Loucy (cell line): ENCODE results near the gene EGFL7.

Experiments
- H2AFZ ChIP-seq: fragments of 200-600 bp; sonication (generic); 2 replicates; pipeline ENCODE4 v1.6.0; 2016; ENCODE audit warnings: antibody characterized with exemption, mild to moderate bottlenecking, low read length, moderate library complexity
- H3F3A ChIP-seq: fragments of 200-600 bp; 2 replicates; pipeline ENCODE4 v1.6.0; 2016; ENCODE audit warnings: antibody characterized with exemption, low read depth, mild to moderate bottlenecking
- H3K27me3 ChIP-seq: fragments of 200-600 bp; sonication (generic); 2 replicates; pipeline ENCODE4 v1.6.1; 2014; ENCODE audit warnings: low read length, mild to moderate bottlenecking; ENCODE audit not compliant: insufficient read depth, poor library complexity, severe bottlenecking
- H3K36me3 ChIP-seq: fragments of 200-600 bp; sonication (generic); 2 replicates; pipeline ENCODE4 v1.6.1; 2016; ENCODE audit warnings: low read length; ENCODE audit not compliant: insufficient read depth
- H3K4me1 ChIP-seq: fragments of 200-600 bp; sonication (generic); 2 replicates; pipeline ENCODE4 v1.5.1; 2014; ENCODE audit warnings: low read length, mild to moderate bottlenecking; ENCODE audit not compliant: insufficient read depth, poor library complexity, severe bottlenecking
- H3K4me2 ChIP-seq: fragments of 200-600 bp; sonication (generic); 2 replicates; pipeline ENCODE4 v1.6.0; 2014; ENCODE audit warnings: antibody characterized with exemption, low read length, low read depth, mild to moderate bottlenecking; ENCODE audit not compliant: poor library complexity, severe bottlenecking
- H3K4me3 ChIP-seq: fragments of 200-600 bp; sonication (generic); 2 replicates; pipeline ENCODE4 v1.5.1; 2014; ENCODE audit warnings: low read length, mild to moderate bottlenecking, mixed read lengths; ENCODE audit not compliant: poor library complexity, severe bottlenecking
- H3K79me2 ChIP-seq: fragments of 200-600 bp; sonication (generic); 2 replicates; pipeline ENCODE4 v1.6.1; 2014; ENCODE audit warnings: low read length; ENCODE audit not compliant: insufficient read depth
- H3K9ac ChIP-seq: fragments of 200-600 bp; sonication (generic); 2 replicates; pipeline ENCODE4 v1.6.0; 2014; ENCODE audit warnings: mild to moderate bottlenecking, low read depth, low read length, moderate library complexity; ENCODE audit not compliant: poor library complexity, severe bottlenecking
- H3K9me2 ChIP-seq: fragments of 200-600 bp; sonication (generic); replicated peaks from 2 replicates; pipeline ENCODE4 v1.6.1; 2016; ENCODE audit warnings: low read depth, low read length, mixed read lengths
- H3K9me3 ChIP-seq: fragments of 200-600 bp; sonication (generic); 2 replicates; pipeline ENCODE4 v1.6.1; 2014; ENCODE audit warnings: mild to moderate bottlenecking, antibody characterized with exemption, low read length, low read depth; ENCODE audit not compliant: insufficient read depth
- H4K20me1 ChIP-seq: fragments of 200-600 bp; sonication (generic); 2 replicates; pipeline ENCODE4 v1.6.0; 2014; ENCODE audit warnings: antibody characterized with exemption, low read length, mild to moderate bottlenecking; ENCODE audit not compliant: insufficient read depth, poor library complexity, severe bottlenecking
- EZH2phosphoT487 ChIP-seq: fragments of 200-600 bp; IDR thresholded peaks from 2 replicates; pipeline ENCODE4 v1.6.1; 2018; ENCODE audit warnings: antibody characterized with exemption, mild to moderate bottlenecking, moderate library complexity, borderline replicate concordance
- TF ChIP-seq, protein P1 (sequence below): fragments of 200-600 bp; sonication (generic); conservative IDR thresholded peaks from 2 replicates; pipeline ENCODE4 v1.5.1; 2014; ENCODE audit warnings: mild to moderate bottlenecking, antibody characterized with exemption, low read length

Gene EGFL7

DNA sequence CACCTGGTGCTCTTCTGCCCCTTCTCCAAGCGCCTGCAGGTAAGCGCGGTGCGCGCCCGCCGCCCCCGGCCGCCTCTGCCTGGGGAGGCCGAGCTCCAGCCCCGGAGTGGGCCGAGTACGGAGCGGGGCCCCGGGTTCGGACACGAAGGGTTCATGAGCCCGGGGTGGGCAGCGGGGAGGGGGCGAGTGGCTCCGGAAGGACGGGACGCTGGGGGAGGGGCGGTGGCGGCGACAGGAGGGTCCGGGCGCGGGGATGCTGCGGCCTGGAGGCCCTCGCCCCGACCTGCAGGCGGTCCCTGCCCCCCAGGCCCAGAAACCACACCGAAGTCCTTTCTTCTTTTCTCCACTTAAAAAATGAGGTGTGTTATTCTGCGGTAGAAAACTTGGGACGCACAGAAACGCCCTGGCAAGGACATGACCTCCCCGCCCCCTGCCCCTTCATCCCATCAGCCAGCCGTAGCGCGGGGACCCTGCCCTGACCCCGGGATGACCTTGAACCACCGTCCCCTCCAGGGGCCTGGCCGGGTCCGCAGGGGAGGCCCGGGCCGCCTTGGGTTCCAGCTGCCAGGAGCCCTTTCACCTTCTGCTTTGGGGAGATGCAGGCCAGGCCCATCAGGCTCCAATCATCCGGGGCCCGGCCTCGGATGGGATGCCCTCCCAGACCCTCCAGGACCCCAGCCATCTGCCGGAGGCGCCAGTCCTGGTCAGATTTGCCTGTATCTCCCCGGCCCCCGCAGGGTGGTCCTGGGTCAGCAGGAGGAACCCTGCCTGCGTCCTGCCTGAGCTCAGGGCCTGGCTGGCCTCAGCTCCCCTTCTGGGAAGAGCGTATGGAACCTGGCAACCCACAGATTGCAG, 50.2 kb downstream of the EGFL7 start:
- no peaks in the 10 kb centered on the region for H3K79me2 ChIP-seq
- TF ChIP-seq EZH2phosphoT487 = no peak
- TF ChIP-seq, protein P1, sequence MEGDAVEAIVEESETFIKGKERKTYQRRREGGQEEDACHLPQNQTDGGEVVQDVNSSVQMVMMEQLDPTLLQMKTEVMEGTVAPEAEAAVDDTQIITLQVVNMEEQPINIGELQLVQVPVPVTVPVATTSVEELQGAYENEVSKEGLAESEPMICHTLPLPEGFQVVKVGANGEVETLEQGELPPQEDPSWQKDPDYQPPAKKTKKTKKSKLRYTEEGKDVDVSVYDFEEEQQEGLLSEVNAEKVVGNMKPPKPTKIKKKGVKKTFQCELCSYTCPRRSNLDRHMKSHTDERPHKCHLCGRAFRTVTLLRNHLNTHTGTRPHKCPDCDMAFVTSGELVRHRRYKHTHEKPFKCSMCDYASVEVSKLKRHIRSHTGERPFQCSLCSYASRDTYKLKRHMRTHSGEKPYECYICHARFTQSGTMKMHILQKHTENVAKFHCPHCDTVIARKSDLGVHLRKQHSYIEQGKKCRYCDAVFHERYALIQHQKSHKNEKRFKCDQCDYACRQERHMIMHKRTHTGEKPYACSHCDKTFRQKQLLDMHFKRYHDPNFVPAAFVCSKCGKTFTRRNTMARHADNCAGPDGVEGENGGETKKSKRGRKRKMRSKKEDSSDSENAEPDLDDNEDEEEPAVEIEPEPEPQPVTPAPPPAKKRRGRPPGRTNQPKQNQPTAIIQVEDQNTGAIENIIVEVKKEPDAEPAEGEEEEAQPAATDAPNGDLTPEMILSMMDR = no peak
- H3K9me3 ChIP-seq = no peaks in the 10 kb centered on the region
- no peaks in the 10 kb centered on the region for H4K20me1 ChIP-seq
- no peak overlapping the region for H3K4me2 ChIP-seq
- H3K36me3 ChIP-seq = no peaks in the 10 kb centered on the region
- no peaks in the 10 kb centered on the region for H3K9me2 ChIP-seq
- no peak overlapping the region for H3K9ac ChIP-seq
- no peaks in the 10 kb centered on the region for H3K4me1 ChIP-seq
- H3K4me3 ChIP-seq = no peak overlapping the region
- no peak overlapping the region for H2AFZ ChIP-seq
- no peaks in the 10 kb centered on the region for H3K27me3 ChIP-seq
- H3F3A ChIP-seq = no peaks in the 10 kb centered on the region

DNA sequence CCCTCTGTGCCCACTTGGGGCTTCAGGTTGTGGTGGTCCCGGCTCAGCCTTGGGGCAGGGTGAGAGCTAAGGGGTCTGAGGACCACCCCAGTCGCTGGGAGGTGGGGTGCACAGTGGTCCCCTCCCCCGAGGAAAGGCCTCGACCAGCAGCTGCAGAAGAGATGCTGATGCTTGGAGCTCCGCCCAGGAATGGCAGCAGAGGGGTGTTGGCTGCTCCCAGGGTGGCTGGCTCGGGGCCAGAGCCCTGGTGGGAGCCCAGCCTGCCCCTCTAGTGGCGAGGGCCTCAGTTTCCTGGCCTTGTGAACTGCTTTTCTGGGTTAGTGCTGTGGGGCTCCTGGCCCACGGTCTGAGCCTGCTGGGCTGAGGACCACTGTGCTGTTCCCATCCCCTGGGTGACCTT, 50.8 kb downstream of the EGFL7 start:
- H4K20me1 ChIP-seq = no peaks in the 10 kb centered on the region
- no peak overlapping the region for H2AFZ ChIP-seq
- no peaks in the 10 kb centered on the region for H3K9me2 ChIP-seq
- no peaks in the 10 kb centered on the region for H3K36me3 ChIP-seq
- TF ChIP-seq, protein P1 = no peak
- no peak for TF ChIP-seq EZH2phosphoT487
- no peak overlapping the region for H3K4me2 ChIP-seq
- no peaks in the 10 kb centered on the region for H3K27me3 ChIP-seq
- H3K79me2 ChIP-seq = no peaks in the 10 kb centered on the region
- no peak overlapping the region for H3K9ac ChIP-seq
- no peaks in the 10 kb centered on the region for H3K9me3 ChIP-seq
- no peaks in the 10 kb centered on the region for H3F3A ChIP-seq
- no peak overlapping the region for H3K4me3 ChIP-seq
- H3K4me1 ChIP-seq = no peaks in the 10 kb centered on the region

- H3K4me2 ChIP-seq = no peak overlapping the region
- no peak overlapping the region for H3K4me3 ChIP-seq
- no peaks in the 10 kb centered on the region for H3K9me3 ChIP-seq
- no peak for TF ChIP-seq EZH2phosphoT487
- TF ChIP-seq, protein P1 = no peak
- no peaks in the 10 kb centered on the region for H4K20me1 ChIP-seq
- no peaks in the 10 kb centered on the region for H3K36me3 ChIP-seq
- no peak overlapping the region for H3K9ac ChIP-seq
- no peaks in the 10 kb centered on the region for H3K9me2 ChIP-seq
- H3K27me3 ChIP-seq = no peaks in the 10 kb centered on the region
- no peaks in the 10 kb centered on the region for H3K79me2 ChIP-seq
- H3F3A ChIP-seq = no peaks in the 10 kb centered on the region
- no peaks in the 10 kb centered on the region for H3K4me1 ChIP-seq
- no peak overlapping the region for H2AFZ ChIP-seq
Measured at GRCh38 chr9:136714096-136714892, 51.6 kb downstream of the EGFL7 start.
